OCI-LY1 (cell line): ENCODE measurements around the gene FAM13C.

Source experiments
- EZH2 ChIP-seq: fragments of 200-600 bp; sonication (generic), shearing (Covaris generic); IDR thresholded peaks from 2 replicates; pipeline ENCODE4 v1.8.0; 2017; ENCODE audit warnings: borderline replicate concordance, mixed run types, mild to moderate bottlenecking, antibody characterized with exemption, low read length, moderate library complexity, mixed read lengths
- TF ChIP-seq, protein P1 (sequence below): fragments of 200-600 bp; sonication (generic), shearing (Covaris generic); IDR thresholded peaks from 2 replicates; pipeline ENCODE4 v1.5.1; 2017; ENCODE audit warnings: mild to moderate bottlenecking, antibody characterized with exemption, low read length, moderate library complexity, mixed read lengths

DNA sequence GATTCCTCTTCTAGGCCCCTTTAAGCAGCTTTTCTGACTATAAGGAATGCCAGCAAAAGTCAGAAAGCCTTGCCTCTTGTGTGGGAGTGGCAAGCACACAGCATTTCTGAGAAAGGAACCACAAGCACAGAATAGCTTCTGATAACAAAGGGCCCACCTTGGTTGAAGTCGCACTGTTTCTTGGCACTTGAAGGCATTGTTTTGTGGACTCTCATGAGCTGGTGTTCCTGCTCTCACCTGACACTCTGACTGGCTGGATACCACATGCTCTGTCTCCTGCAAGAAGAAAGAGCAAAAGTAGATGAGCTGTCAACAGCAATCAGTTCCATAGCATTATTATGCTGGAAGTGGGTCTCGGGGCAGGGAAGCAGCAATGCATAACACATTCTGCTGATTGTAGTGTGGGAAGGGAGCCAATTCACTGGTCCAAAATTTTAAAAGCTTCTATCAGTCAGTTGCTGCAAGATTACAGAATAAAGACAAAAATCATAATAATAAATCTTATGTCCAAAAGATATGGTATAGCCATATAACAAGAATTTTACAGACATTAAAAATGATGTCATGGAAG lies 38.4 kb downstream of the FAM13C start:
- TF ChIP-seq, protein P1, sequence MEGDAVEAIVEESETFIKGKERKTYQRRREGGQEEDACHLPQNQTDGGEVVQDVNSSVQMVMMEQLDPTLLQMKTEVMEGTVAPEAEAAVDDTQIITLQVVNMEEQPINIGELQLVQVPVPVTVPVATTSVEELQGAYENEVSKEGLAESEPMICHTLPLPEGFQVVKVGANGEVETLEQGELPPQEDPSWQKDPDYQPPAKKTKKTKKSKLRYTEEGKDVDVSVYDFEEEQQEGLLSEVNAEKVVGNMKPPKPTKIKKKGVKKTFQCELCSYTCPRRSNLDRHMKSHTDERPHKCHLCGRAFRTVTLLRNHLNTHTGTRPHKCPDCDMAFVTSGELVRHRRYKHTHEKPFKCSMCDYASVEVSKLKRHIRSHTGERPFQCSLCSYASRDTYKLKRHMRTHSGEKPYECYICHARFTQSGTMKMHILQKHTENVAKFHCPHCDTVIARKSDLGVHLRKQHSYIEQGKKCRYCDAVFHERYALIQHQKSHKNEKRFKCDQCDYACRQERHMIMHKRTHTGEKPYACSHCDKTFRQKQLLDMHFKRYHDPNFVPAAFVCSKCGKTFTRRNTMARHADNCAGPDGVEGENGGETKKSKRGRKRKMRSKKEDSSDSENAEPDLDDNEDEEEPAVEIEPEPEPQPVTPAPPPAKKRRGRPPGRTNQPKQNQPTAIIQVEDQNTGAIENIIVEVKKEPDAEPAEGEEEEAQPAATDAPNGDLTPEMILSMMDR = no peak
- no peak for TF ChIP-seq EZH2
